K562 (cell line): ENCODE data around the gene FBXO15. TPM values are rescaled to one million over a fixed set of nuclear protein-coding genes. Genes with fewer than 3 reads are reported as not detected.

Source experiments
- ATAC-seq: fragments of 200-7000 bp; cut with Tn5 transposase; 3 replicates; pipeline ENCODE4 v1.9.1; 2020; ENCODE audit warnings: moderate library complexity
- BruUV-seq: library from RNA; stranded (reverse); fragments of 400-500 nt; replicated peaks from 2 replicates; lab custom pipeline; 2021; lab: Mats Ljungman, UMichigan
- CTCF ChIA-PET: fragments of 300-600 bp; formaldehyde crosslinking; extraction: SDS; loops from one replicate; lab custom pipeline; 2021; ENCODE audit warnings: low intra/inter-chr PET ratio; lab: Yijun Ruan, JAX
- POLR2A ChIA-PET: fragments of 300-600, 350-650 bp; sonication (Branson Sonifier 250); formaldehyde crosslinking; extraction: SDS; loops from one replicate; lab custom pipeline; 2021; ENCODE audit warnings: antibody characterized with exemption, inconsistent platforms; lab: Yijun Ruan, JAX
- DNase-seq, 4 experiments: peaks; one replicate each; pipeline versions ENCODE4 v3.0.0 to v3.0.0-alpha.2; 2011 to 2018; ENCODE audit warnings: low spot score in 3 of 4, mixed read lengths in 3 of 4; ENCODE audit errors: extremely low read depth in 1 of 4
- FAIRE-seq: peaks from 2 replicates; lab custom pipeline; 2011; peaks lifted over from hg19 to GRCh38; lab: Jason Lieb, UNC
- H2AFZ ChIP-seq: 2 replicates; pipeline ENCODE4 v1.6.0; 2011; ENCODE audit warnings: low read depth, low read length, control low read depth, inconsistent platforms
- H3K27ac ChIP-seq: fragments of 200-600 bp; 3 replicates; pipeline ENCODE4 v1.8.0; 2011; ENCODE audit warnings: low read depth, mild to moderate bottlenecking, control low read depth, inconsistent platforms, low read length, moderate library complexity, mixed read lengths; ENCODE audit errors: extremely low read depth
- H3K27me3 ChIP-seq, 2 experiments: fragments of 300-600 bp in 1 of 2; 2 replicates in 1 of 2; 3 replicates in 1 of 2; pipeline versions ENCODE4 v1.6.0 to v1.8.0; 2011; ENCODE audit warnings: inconsistent platforms in 2 of 2, low read length in 2 of 2, mild to moderate bottlenecking in 1 of 2, mixed read lengths in 1 of 2, moderate library complexity in 1 of 2; ENCODE audit not compliant: control insufficient read depth in 2 of 2, insufficient read depth in 2 of 2
- H3K36me3 ChIP-seq: fragments of 300-600 bp; 3 replicates; pipeline ENCODE4 v1.8.0; 2011; ENCODE audit warnings: mild to moderate bottlenecking, low read length, inconsistent platforms; ENCODE audit not compliant: control insufficient read depth, insufficient read depth
- H3K4me1 ChIP-seq, 2 experiments: fragments of 200-600 bp in 1 of 2; replicated peaks in 1 of 2; 2 replicates in 1 of 2; 3 replicates in 1 of 2; pipeline versions ENCODE4 v1.5.1 to v1.8.0; 2011; ENCODE audit warnings: inconsistent platforms in 2 of 2, low read length in 2 of 2, mild to moderate bottlenecking in 1 of 2, mixed read lengths in 1 of 2, moderate library complexity in 1 of 2; ENCODE audit not compliant: control insufficient read depth in 2 of 2, insufficient read depth in 2 of 2
- H3K4me2 ChIP-seq: 2 replicates; pipeline ENCODE4 v1.6.1; 2011; ENCODE audit warnings: low read length, control low read depth, inconsistent platforms, mixed read lengths; ENCODE audit not compliant: insufficient read depth
- H3K4me3 ChIP-seq: fragments of 200-600 bp; sonication (generic), shearing (Covaris generic); 2 replicates; pipeline ENCODE4 v1.5.1; 2016; ENCODE audit warnings: control low read depth, inconsistent platforms
- H3K79me2 ChIP-seq: fragments of 200-600 bp; 3 replicates; pipeline ENCODE4 v1.8.0; 2011; ENCODE audit warnings: low read length, inconsistent platforms; ENCODE audit not compliant: control insufficient read depth, insufficient read depth
- H3K9ac ChIP-seq, 2 experiments: 2 replicates each; pipeline versions ENCODE4 v1.6.0 to v1.6.1; 2011; ENCODE audit warnings: low read depth in 2 of 2, low read length in 2 of 2, control low read depth in 1 of 2, inconsistent platforms in 1 of 2, mild to moderate bottlenecking in 1 of 2, mixed read lengths in 1 of 2; ENCODE audit not compliant: insufficient read depth in 1 of 2
- H3K9me1 ChIP-seq: one replicate; pipeline ENCODE4 v1.6.0; 2011; ENCODE audit warnings: inconsistent platforms, mild to moderate bottlenecking, low read length, moderate library complexity; ENCODE audit not compliant: control insufficient read depth, insufficient read depth
- H3K9me3 ChIP-seq: replicated peaks from 2 replicates; pipeline ENCODE4 v1.5.1; 2011; ENCODE audit warnings: low read depth, low read length, inconsistent platforms; ENCODE audit not compliant: control insufficient read depth, insufficient read depth
- H4K20me1 ChIP-seq: replicated peaks from 2 replicates; pipeline ENCODE4 v1.6.1; 2011; ENCODE audit warnings: low read length, inconsistent platforms, mixed read lengths; ENCODE audit not compliant: control insufficient read depth, insufficient read depth
- CAMTA2 ChIP-seq: fragments of 250-450 bp; sonication (Bioruptor Pico); conservative IDR thresholded peaks from 2 replicates; pipeline ENCODE4 v1.5.1; 2022
- MIER1 ChIP-seq: fragments of 450-650 bp; IDR thresholded peaks from 2 replicates; pipeline ENCODE4 v1.6.1; 2016; ENCODE audit warnings: antibody characterized with exemption, mild to moderate bottlenecking, low read depth
- RB1 ChIP-seq: fragments of 450-650 bp; IDR thresholded peaks from 2 replicates; pipeline ENCODE4 v1.6.1; 2017; ENCODE audit warnings: low read depth, mild to moderate bottlenecking
- SMARCA4 ChIP-seq: fragments of 450-650 bp; IDR thresholded peaks from 2 replicates; pipeline ENCODE4 v1.6.1; 2016
- USF1 ChIP-seq: sonication (generic); formaldehyde crosslinking; IDR thresholded peaks from 2 replicates; pipeline ENCODE4 v1.9.0; 2022; ENCODE audit warnings: mild to moderate bottlenecking, missing genetic modification reagents
- WGBS: fragments of 100-300 bp; shearing (Covaris generic); methylation state at CpG from one replicate; pipeline ENCODE4 v1.1.6; 2016; ENCODE audit warnings: low coverage, mixed read lengths; ENCODE audit not compliant: insufficient coverage; ENCODE audit errors: missing lambda C conversion rate; 5-methylcytosine and 5-hydroxymethylcytosine counted together
- in situ Hi-C: fragments of 300-500 bp; cut with MboI; formaldehyde crosslinking; loops from 4 replicates; pipeline ENCODE4 v1.15.0; 2018; ENCODE audit warnings: inconsistent platforms, mixed read lengths
- intact Hi-C: fragments of 100-400 bp; cut with micrococcal nuclease; formaldehyde crosslinking; loops from 2 replicates; pipeline ENCODE4 v1.14.2; 2022
- polyA plus RNA-seq, 8 experiments: library from polyadenylated mRNA; depleted of rRNA in 4 of 8; stranded (reverse) in 5 of 8; unstranded in 3 of 8; fragments of >200 nt; fragmentation: Nextera tagmentation in 2 of 8; fragmentation: Illumina TruSeq in 1 of 8; extraction: Ambion mirVana in 2 of 8; extraction: Trizol in 1 of 8; gene quantifications; 2 replicates each; pipeline versions ENCODE4 v1.2.1 to v1.2.3, GENCODE V29; 2011 to 2014; ENCODE audit warnings: inconsistent platforms in 1 of 8, missing spikeins in 1 of 8
- total RNA-seq, 7 experiments: library from RNA; depleted of rRNA in 6 of 7; stranded (reverse); fragments of >200 nt in 6 of 7; fragmentation: Illumina TruSeq in 2 of 7; extraction: Trizol in 2 of 7; gene quantifications; 2 replicates each; pipeline versions ENCODE4 v1.2.1 to v1.2.3, GENCODE V29; 2011 to 2021; ENCODE audit warnings: low replicate concordance in 1 of 7

FBXO15 gene
- total and polyA plus RNA-seq, 9 of the 15 experiments (the other 6 are each of a cell fraction or from before 2014, with no cell fraction given): 0.07 to 0.43 (median 0.27) TPM; not detected in 1

- DNase-seq: no peak
- Histone ChIP-seq H3K4me3 (no peak overlapping the region), H3K36me3 (no peaks in the 10 kb centered on the region), H4K20me1 (no peaks in the 10 kb centered on the region), H3K9ac (no peak overlapping the region), H3K9me3 (no peaks in the 10 kb centered on the region), H3K27ac (no peak overlapping the region), H3K4me1 (no peaks in the 10 kb centered on the region), H3K79me2 (no peaks in the 10 kb centered on the region), H2AFZ (no peak overlapping the region), H3K27me3 (peaks cover 0 to 16% of the 10 kb centered on the region in 2 experiments; a peak in 4 of 5 replicates), H3K9me1 (no peaks in the 10 kb centered on the region), H3K4me2 (no peak overlapping the region)
- 0% methylated on average over 11 of the region's 13 CpGs for WGBS
- no peak for FAIRE-seq
- no peak for ATAC-seq
- no peak for TF ChIP-seq MIER1
- no peak for TF ChIP-seq RB1
- TF ChIP-seq SMARCA4: no peak
- TF ChIP-seq CAMTA2 (CRISPR knock-in tag): no peak
- no peak for TF ChIP-seq USF1
- intact Hi-C loops: no loop called here
- in situ Hi-C loops: no loop called here
- BruUV-seq: no TSS peak
- CTCF ChIA-PET: no interaction called here
- POLR2A ChIA-PET: no interaction called here
Measured at GRCh38 chr18:74069178-74070050, 78.2 kb downstream of the FBXO15 start.
